ENCODE results near the gene SEC24B. TPM values are rescaled to one million over a fixed set of nuclear protein-coding genes. Genes with fewer than 3 reads are reported as not detected.
"Not testable (repeated sequence)": the region's sequence is repeated elsewhere in the genome, so short reads cannot be mapped to it uniquely, and the experiment has no call there.

Gene SEC24B
- polyA plus RNA-seq, 12 donors, result 17.2 to 40.9 (median 30.4) TPM; not detected in 1

DNA sequence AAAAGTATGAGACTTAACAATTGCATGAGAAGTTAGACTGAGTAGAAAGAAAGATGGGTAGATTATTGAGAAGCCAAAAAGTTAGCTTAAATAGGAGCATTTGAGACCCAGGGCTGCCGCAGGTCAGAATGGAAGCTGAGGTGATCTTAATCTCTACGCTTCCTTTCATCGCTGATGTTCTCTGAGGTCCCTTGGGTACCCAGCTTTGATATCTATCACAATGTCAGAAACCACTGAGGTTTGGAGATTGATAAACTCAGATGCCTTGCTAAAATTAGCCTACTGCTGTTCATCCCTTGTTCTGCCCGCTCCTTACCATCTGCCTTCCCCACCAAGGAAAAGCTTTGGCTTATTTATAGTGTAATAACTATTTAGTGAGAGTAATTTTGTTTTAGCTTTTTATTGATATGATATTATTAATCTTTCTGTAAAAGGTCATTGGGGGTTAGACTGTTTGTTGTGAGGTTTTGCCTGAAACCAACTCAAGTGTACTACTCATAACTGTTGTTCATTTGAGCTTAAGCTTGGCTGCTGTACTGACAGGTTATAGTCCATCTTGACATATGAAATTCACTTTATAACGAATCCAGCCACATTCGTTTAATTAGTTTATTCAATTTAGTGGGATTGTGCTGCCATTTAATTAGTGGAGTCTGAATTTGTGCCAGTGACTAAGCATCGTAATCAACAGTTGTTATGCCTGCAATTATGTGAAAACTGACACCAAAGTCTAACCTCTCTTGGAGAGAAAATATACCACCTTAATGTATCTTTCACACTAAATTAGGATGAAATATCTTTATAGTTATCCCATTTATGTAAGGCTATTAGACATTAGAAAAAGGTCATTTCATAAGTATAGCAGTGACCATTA, 141.6 kb downstream of the SEC24B start:
- DNase-seq, result no peak

DNA sequence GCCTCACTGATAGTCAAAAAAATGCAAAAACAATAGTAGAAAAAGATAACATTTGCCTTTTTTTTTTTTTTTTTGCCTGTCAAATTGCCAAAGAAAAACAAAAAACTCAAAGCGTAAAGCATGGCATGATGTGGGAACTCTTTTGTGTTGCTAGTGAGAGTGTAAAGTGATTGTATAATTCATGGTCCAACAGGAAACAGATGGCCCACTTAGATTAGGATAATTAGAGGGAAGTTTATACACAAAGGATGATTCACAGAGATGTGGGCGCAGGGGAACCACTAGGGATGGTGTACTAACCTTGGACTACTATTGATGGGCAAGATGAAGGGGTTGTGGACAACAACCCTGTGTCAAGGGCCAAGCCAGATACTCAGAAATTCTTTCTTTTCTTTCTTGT, 142.8 kb downstream of the SEC24B start:
- DNase-seq, result no peak

DNA sequence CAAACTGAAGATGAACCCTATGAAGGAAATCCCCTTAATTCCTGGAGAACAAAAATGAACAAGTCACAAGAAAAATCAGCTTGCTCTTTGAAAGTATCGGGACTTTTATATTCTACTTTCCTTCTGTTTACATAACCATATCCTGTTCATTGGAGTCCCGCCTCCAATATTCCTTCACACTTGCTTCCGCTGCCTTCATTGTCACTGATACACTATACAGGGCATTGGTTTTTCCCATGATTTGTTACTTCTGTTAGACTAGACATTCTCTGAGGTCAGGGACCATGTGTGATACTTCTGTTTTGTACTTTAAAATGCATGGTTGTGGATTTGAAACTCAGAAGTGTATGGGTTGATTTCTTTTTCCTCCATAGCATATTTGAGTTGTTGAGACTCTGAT, 145.2 kb downstream of the SEC24B start:
- DNase-seq, result no peak

DNA sequence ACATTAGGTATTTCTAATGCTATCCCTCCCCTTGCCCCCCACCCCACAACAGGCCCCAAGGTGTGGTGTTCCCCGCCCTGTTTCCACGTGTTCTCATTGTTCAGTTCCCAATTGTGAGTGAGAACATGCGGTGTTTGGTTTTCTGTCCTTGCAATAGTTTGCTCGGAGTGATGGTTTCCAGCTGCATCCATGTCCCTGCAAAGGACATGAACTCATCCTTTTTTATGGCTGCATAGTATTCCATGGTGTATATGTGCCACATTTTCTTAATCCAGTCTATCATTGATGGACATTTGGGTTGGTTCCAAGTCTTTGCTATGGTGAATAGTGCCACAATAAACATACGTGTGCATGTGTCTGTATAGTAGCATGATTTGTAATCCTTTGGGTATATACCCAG, 146.4 kb downstream of the SEC24B start:
- not testable (repeated sequence) for DNase-seq

DNA sequence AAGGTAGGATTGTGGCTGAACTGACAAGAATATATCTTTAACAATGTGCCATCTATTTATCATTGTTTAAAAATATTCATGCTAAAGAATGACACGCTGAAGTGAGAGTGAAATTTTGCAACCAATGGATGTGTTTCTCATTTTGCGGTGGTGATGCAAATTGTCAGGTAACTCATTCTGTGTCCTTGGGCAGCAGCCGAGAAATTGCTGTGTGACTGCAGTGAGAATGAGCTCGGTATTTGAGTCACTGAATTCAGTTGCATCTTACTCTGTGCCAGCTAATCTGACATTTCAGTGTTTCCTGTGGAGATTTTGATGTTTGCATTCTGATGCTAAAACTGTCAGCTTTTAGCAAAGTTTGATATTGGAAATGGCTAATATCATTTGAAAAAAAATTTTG, 154.6 kb downstream of the SEC24B start:
- no peak for DNase-seq

DNA sequence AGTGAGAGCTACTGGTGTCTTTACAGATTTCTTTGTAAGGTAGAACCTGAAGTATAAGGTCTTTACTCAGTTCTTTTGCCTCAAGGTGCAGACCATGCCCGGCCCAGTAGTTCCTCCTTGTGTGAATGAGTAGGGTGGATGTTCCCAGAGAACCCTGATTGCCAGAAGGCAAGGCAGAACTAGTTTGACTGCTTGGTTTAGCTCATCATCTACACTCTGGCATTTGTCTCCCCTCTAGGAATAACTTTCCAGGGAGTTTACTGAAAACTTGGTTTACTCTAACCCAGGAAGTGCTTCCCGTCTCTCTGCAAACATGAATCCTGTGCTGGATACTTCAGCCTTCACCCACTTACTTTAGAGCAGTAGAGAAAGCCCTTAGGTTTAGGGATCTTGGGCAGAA, 155.5 kb downstream of the SEC24B start:
- no peak for DNase-seq

DNA sequence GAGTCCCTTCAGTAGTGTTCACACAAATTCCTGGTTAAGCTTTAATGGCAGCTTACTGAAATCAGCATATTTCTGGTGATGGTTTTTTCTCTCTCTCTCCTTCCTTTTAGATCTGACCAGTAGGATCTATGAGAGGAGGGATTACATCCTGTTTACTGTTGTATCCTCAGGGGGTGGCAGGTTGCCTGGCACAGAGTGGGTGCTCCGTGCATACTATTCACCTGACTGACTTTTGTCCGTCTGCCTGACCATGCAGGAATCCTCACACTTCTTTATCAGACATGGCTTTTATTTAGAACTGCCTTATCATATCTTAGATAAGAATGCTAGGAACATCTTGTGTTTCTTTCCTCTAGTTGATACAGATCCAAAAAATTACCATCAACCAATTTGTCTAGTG, 156.0 kb downstream of the SEC24B start:
- no peak for DNase-seq

Other genes with a start within 250 kb of the SEC24B start
- 10 to 100 TPM in 2 of 12 donors, 1 to 10 TPM in 9, not detected in 1; 3.0 to 14.5 (median 6.1) TPM for gene COL25A1, start 131.2 kb upstream of the SEC24B start, polyA plus RNA-seq (ENCODE audit: insufficient read length in 12 of 12)
- 10 to 100 TPM in 8 of 12 donors, 1 to 10 TPM in 3, not detected in 1; 8.6 to 30.2 (median 10.6) TPM for gene MCUB, start 126.4 kb downstream of the SEC24B start, polyA plus RNA-seq (ENCODE audit: insufficient read length in 12 of 12)

Measured in muscle of arm (tissue), 12 donors.